Measurements from ENCODE around the gene WNT10A.

WNT10A gene

DNA sequence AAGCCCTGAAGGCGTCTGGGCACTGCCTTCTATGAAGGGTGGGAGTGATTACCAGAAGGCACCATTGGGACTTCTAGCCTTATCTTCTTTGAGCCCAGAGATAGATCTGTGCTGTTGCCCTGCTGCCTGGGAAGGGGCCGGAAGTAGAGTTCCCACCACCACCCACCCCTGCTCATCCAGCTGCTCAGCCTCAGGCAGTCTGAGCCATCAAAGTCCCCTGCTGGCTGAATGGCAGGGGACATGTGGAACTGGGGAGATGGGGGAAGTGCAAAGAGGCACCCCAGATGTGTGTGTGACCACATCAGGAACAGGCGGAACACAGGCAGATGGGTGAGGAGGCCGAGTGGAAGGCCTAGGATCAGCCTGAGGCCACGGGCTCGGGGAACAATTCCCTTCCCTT lies 3.3 kb upstream of the WNT10A start:
- no peak for TF ChIP-seq LEF1 (IDR thresholded peaks at IDR 0.05; ENCODE audit: borderline replicate concordance)
- TF ChIP-seq ELF4 (IDR thresholded peaks at IDR 0.05), result no peak
- no peak for TF ChIP-seq FOXA1 (IDR thresholded peaks at IDR 0.05)
- TF ChIP-seq CTBP1 (IDR thresholded peaks at IDR 0.05; ENCODE audit: borderline replicate concordance), result no peak
- no peak for TF ChIP-seq NFRKB (IDR thresholded peaks at IDR 0.05)
- no peak for TF ChIP-seq ZNF384 (IDR thresholded peaks at IDR 0.05)
- no peak for TF ChIP-seq FOXM1 (IDR thresholded peaks at IDR 0.05; ENCODE audit: borderline replicate concordance)
- DNase-seq (ENCODE audit: extremely low spot score), result no peak
- POLR2A ChIA-PET, result interaction anchor here (3.0 kb wide), 1 partner anchor 32 kb away, joined by 11 read pairs; no protein-coding TSS in a partner anchor
- CTCF ChIA-PET, result interaction anchor here (1.0 to 3.8 kb wide), 10 partner anchors 11 to 126 kb away, joined by 3 to 71 read pairs (median 6); no protein-coding TSS in a partner anchor

DNA sequence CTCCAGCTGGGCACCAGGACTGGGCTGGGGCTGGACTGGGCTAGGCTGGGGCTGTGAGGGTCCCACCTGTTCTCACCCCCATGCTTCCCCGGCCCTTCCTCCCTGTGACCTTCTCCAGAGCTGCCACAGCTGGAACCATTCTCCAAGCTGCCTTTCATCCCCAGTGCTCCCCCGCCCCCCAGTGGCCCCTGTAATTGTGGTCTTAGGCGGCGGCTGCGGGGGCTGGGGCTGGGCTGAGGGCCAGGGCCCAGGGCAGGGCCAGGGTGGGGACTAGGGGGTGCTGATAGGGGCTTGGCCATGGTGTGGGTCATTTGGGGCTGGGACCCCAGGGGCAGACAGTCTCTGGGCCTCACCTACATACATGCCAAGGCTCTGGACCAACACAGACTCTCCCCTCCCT lies 2.8 kb upstream of the WNT10A start:
- TF ChIP-seq FOXM1 (IDR thresholded peaks at IDR 0.05; ENCODE audit: borderline replicate concordance), result no peak
- TF ChIP-seq LEF1 (IDR thresholded peaks at IDR 0.05; ENCODE audit: borderline replicate concordance), result no peak
- no peak for TF ChIP-seq NFRKB (IDR thresholded peaks at IDR 0.05)
- TF ChIP-seq TARDBP (IDR thresholded peaks at IDR 0.05), result no peak
- no peak for TF ChIP-seq L3MBTL2 (conservative IDR thresholded peaks at IDR 0.05)
- TF ChIP-seq CTBP1 (IDR thresholded peaks at IDR 0.05; ENCODE audit: borderline replicate concordance), result no peak
- no peak for TF ChIP-seq FOXA1 (IDR thresholded peaks at IDR 0.05)
- no peak for TF ChIP-seq ARNT (IDR thresholded peaks at IDR 0.05)
- no peak for TF ChIP-seq BHLHE40 (IDR thresholded peaks at IDR 0.05; ENCODE audit: borderline replicate concordance)
- TF ChIP-seq FOXK2 (IDR thresholded peaks at IDR 0.05), result no peak
- TF ChIP-seq ELF4 (IDR thresholded peaks at IDR 0.05), result no peak
- no peak for TF ChIP-seq HDGF (IDR thresholded peaks at IDR 0.05; ENCODE audit: borderline replicate concordance)
- TF ChIP-seq, protein P1, sequence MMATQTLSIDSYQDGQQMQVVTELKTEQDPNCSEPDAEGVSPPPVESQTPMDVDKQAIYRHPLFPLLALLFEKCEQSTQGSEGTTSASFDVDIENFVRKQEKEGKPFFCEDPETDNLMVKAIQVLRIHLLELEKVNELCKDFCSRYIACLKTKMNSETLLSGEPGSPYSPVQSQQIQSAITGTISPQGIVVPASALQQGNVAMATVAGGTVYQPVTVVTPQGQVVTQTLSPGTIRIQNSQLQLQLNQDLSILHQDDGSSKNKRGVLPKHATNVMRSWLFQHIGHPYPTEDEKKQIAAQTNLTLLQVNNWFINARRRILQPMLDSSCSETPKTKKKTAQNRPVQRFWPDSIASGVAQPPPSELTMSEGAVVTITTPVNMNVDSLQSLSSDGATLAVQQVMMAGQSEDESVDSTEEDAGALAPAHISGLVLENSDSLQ (IDR thresholded peaks at IDR 0.05), result no peak
- TF ChIP-seq SP1 (IDR thresholded peaks at IDR 0.05), result no peak
- TF ChIP-seq SUZ12 (IDR thresholded peaks at IDR 0.05), result no peak
- no peak for TF ChIP-seq ZNF384 (IDR thresholded peaks at IDR 0.05)
- no peak for DNase-seq (ENCODE audit: extremely low spot score)
- ChIA-PET POLR2A (no interaction called here), CTCF (interaction anchor here (2.5 kb wide), 2 partner anchors 14 to 20 kb away, joined by 13 to 15 read pairs; no protein-coding TSS in a partner anchor)

DNA sequence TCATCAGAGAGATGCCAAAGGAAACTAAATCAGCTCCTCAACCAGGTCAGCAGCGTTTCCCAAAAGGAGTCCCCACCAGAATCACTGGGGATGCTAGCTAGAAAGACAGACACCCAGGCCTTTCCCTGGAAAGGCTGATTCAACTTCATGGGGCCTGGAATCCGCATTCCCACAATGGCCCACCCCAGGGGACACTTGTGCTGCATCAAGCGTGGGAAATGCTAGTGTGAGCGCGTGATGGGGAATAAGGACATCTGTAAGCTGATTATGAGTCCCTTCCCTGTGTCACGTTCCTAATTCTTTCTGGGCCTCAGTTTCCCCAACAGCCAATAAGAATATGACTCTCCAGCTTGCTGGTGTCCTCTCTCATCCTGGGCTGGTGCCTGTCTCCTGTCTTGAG lies 2.2 kb upstream of the WNT10A start:
- POLR2A ChIA-PET, result interaction anchor here (0.8 kb wide), 1 partner anchor 20 kb away, joined by 3 read pairs; no protein-coding TSS in a partner anchor
- TF ChIP-seq CTBP1 (IDR thresholded peaks at IDR 0.05; ENCODE audit: borderline replicate concordance), result no peak
- no peak for TF ChIP-seq ARNT (IDR thresholded peaks at IDR 0.05)
- TF ChIP-seq, protein P1 (IDR thresholded peaks at IDR 0.05), result no peak
- TF ChIP-seq SP1 (IDR thresholded peaks at IDR 0.05), result no peak
- TF ChIP-seq FOXA1 (IDR thresholded peaks at IDR 0.05), result no peak
- TF ChIP-seq L3MBTL2 (conservative IDR thresholded peaks at IDR 0.05), result no peak
- no peak for TF ChIP-seq FOXK2 (IDR thresholded peaks at IDR 0.05)
- TF ChIP-seq HDGF (IDR thresholded peaks at IDR 0.05; ENCODE audit: borderline replicate concordance), result no peak
- no peak for TF ChIP-seq ELF4 (IDR thresholded peaks at IDR 0.05)
- no peak for TF ChIP-seq SUZ12 (IDR thresholded peaks at IDR 0.05)
- no peak for TF ChIP-seq TARDBP (IDR thresholded peaks at IDR 0.05)
- TF ChIP-seq NFRKB (IDR thresholded peaks at IDR 0.05), result no peak
- TF ChIP-seq LEF1 (IDR thresholded peaks at IDR 0.05; ENCODE audit: borderline replicate concordance), result no peak
- no peak for TF ChIP-seq ZNF384 (IDR thresholded peaks at IDR 0.05)
- no peak for TF ChIP-seq FOXM1 (IDR thresholded peaks at IDR 0.05; ENCODE audit: borderline replicate concordance)
- no peak for TF ChIP-seq BHLHE40 (IDR thresholded peaks at IDR 0.05; ENCODE audit: borderline replicate concordance)
- no peak for DNase-seq (ENCODE audit: extremely low spot score)
- CTCF ChIA-PET, result interaction anchor here (2.5 kb wide), 1 partner anchor 20 kb away, joined by 13 read pairs; no protein-coding TSS in a partner anchor

DNA sequence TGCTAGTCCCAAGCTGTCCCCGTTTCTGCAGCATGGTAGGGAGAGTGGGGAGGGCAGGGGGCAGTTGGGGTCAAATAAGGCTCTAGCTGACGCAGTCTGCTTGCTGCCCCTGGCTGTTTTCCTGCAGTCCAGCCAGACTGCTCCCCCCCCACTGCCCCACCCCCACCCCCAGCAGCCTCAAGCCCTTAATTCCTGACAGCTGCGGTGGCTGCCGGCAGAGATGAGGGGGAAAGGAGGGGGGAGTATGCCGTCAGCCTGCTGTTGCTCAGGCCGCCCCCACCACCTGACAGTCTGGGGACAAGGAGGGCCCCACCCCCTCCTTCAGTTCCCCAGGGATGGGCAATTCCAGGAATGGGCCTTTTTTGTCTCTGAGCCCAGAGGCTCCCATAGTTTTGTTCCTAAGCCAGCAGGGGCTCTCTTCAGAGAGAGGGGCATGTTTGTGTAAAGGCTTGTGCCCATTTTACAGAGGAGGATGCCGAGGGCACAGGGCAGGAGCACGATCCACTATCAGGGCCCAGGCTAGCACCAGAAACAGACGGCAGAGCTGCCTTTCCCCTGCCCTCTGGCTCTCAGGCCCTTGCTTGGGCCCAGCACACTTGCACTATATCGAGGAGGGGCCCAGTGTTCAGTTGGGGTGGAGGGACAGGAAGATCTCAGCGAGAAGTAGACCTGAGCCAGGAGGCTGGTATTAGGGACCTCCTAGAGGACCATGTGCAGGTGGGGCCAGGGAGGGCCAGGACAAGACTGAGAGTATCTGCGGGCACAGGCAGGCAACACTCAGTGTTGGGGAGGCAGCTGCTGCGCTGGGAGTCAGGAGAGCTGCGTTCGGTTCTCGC lies 1.5 kb upstream of the WNT10A start:
- DNase-seq (ENCODE audit: extremely low spot score), result no peak
- no peak for TF ChIP-seq NFRKB (IDR thresholded peaks at IDR 0.05)
- no peak for TF ChIP-seq LEF1 (IDR thresholded peaks at IDR 0.05; ENCODE audit: borderline replicate concordance)
- no peak for TF ChIP-seq ELF4 (IDR thresholded peaks at IDR 0.05)
- TF ChIP-seq HDGF (IDR thresholded peaks at IDR 0.05; ENCODE audit: borderline replicate concordance), result no peak
- no peak for TF ChIP-seq CTBP1 (IDR thresholded peaks at IDR 0.05; ENCODE audit: borderline replicate concordance)
- no peak for TF ChIP-seq FOXM1 (IDR thresholded peaks at IDR 0.05; ENCODE audit: borderline replicate concordance)
- no peak for TF ChIP-seq ARNT (IDR thresholded peaks at IDR 0.05)
- no peak for TF ChIP-seq SUZ12 (IDR thresholded peaks at IDR 0.05)
- ChIA-PET CTCF (interaction anchor here (0.6 to 2.5 kb wide), 3 partner anchors 14 to 179 kb away, joined by 3 to 13 read pairs (median 4); no protein-coding TSS in a partner anchor), POLR2A (interaction anchor here (0.8 to 1.0 kb wide), 2 partner anchors 19 kb away, joined by 3 read pairs; no protein-coding TSS in a partner anchor)

DNA sequence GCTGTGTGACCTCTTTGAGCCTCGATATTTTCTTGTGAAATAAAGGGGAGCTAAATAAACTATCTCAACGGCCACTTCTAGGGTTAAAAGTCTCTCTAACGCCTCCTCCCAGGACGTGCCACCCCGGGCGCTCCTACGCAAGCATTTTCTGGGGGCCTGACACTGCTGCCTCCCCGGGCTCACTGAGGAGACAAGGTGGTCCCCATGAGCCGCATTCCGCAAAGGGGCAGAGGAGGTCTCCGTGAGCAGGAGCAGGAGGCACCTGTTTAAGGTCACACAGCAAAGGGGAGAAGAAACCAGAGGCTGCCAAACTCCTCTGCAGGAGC lies 913 bp upstream of the WNT10A start:
- CTCF ChIA-PET, result interaction anchor here (0.9 to 2.5 kb wide), 2 partner anchors 13 to 18 kb away, joined by 3 to 13 read pairs; no protein-coding TSS in a partner anchor
- TF ChIP-seq SP1 (IDR thresholded peaks at IDR 0.05) (no peak), LEF1 (IDR thresholded peaks at IDR 0.05; ENCODE audit: borderline replicate concordance) (no peak), L3MBTL2 (conservative IDR thresholded peaks at IDR 0.05) (no peak), FOXM1 (IDR thresholded peaks at IDR 0.05; ENCODE audit: borderline replicate concordance) (no peak), ELF4 (IDR thresholded peaks at IDR 0.05) (no peak), ZNF384 (IDR thresholded peaks at IDR 0.05) (no peak), ARNT (IDR thresholded peaks at IDR 0.05) (no peak)
- DNase-seq (ENCODE audit: extremely low spot score), result no peak
- POLR2A ChIA-PET, result interaction anchor here (1.0 to 1.2 kb wide), 2 partner anchors 18 to 19 kb away, joined by 3 read pairs; no protein-coding TSS in a partner anchor

Measured in HEK293T (cell line).